ENCODE results near the gene ZNF280D. TPM values are rescaled to one million over a fixed set of nuclear protein-coding genes. Genes with fewer than 3 reads are reported as not detected.

ZNF280D gene
- total RNA-seq, 1 donor from 2014 or later: 25.1 TPM

GRCh38 chr15:56776839-56777238 lies 43.5 kb upstream of the ZNF280D start:
- Mint-ChIP-seq H3K27ac (no peak overlapping the region), H3K4me1 (peaks cover 5% of the 10 kb centered on the region)

GRCh38 chr15:56775641-56776040 lies 42.3 kb upstream of the ZNF280D start:
- no peak for TF ChIP-seq CTCF (IDR thresholded peaks at IDR 0.05; ENCODE audit: unreplicated experiment)
- no peaks in the 10 kb centered on the region for H3K36me3 Mint-ChIP-seq
- peaks cover 5% of the 10 kb centered on the region for H3K4me1 Mint-ChIP-seq

More at GRCh38 chr15:56776839-56777238, 43.5 kb upstream of the ZNF280D start:
- peaks cover 14% of the 10 kb centered on the region for H3K9me3 Mint-ChIP-seq
- DNase-seq (ENCODE audit: low spot score in 2 of 2, unreplicated experiment in 2 of 2): no peak
- TF ChIP-seq CTCF (IDR thresholded peaks at IDR 0.05; ENCODE audit: unreplicated experiment): no peak
- H3K4me3 Mint-ChIP-seq: no peak overlapping the region
- H3K27me3 Mint-ChIP-seq (ENCODE audit: low read depth): peaks cover 1% of the 10 kb centered on the region
- no peaks in the 10 kb centered on the region for H3K36me3 Mint-ChIP-seq

GRCh38 chr15:56774356-56774755 lies 41.0 kb upstream of the ZNF280D start:
- peaks cover 5% of the 10 kb centered on the region for H3K4me1 Mint-ChIP-seq
- no peak for TF ChIP-seq CTCF (IDR thresholded peaks at IDR 0.05; ENCODE audit: unreplicated experiment)
- H3K36me3 Mint-ChIP-seq: no peaks in the 10 kb centered on the region
- peaks cover 9% of the 10 kb centered on the region for H3K9me3 Mint-ChIP-seq
- no peak for DNase-seq (ENCODE audit: low spot score in 2 of 2, unreplicated experiment in 2 of 2)
- H3K27me3 Mint-ChIP-seq (ENCODE audit: low read depth): peaks cover 1% of the 10 kb centered on the region
- no peak overlapping the region for H3K4me3 Mint-ChIP-seq
- H3K27ac Mint-ChIP-seq: no peak overlapping the region

More at GRCh38 chr15:56775641-56776040, 42.3 kb upstream of the ZNF280D start:
- no peak for DNase-seq (ENCODE audit: low spot score in 2 of 2, unreplicated experiment in 2 of 2)
- Mint-ChIP-seq H3K27ac (no peak overlapping the region), H3K4me3 (no peak overlapping the region), H3K9me3 (peaks cover 12% of the 10 kb centered on the region), H3K27me3 (ENCODE audit: low read depth) (peaks cover 1% of the 10 kb centered on the region)

- H3K27ac Mint-ChIP-seq: no peak overlapping the region
Observed at GRCh38 chr15:56772868-56773639, 39.7 kb upstream of the ZNF280D start.

GRCh38 chr15:56770173-56770572 lies 36.9 kb upstream of the ZNF280D start:
- peaks cover 5% of the 10 kb centered on the region for H3K9me3 Mint-ChIP-seq
- H3K27ac Mint-ChIP-seq: no peak overlapping the region
- H3K36me3 Mint-ChIP-seq: no peaks in the 10 kb centered on the region
- TF ChIP-seq CTCF (IDR thresholded peaks at IDR 0.05; ENCODE audit: unreplicated experiment): no peak
- DNase-seq (ENCODE audit: low spot score in 2 of 2, unreplicated experiment in 2 of 2): no peak
- no peak overlapping the region for H3K4me3 Mint-ChIP-seq
- H3K27me3 Mint-ChIP-seq (ENCODE audit: low read depth): peaks cover 1% of the 10 kb centered on the region
- peaks cover 5% of the 10 kb centered on the region for H3K4me1 Mint-ChIP-seq

More at GRCh38 chr15:56772868-56773639, 39.7 kb upstream of the ZNF280D start:
- Mint-ChIP-seq H3K4me3 (no peak overlapping the region), H3K36me3 (no peaks in the 10 kb centered on the region), H3K9me3 (peaks cover 5% of the 10 kb centered on the region), H3K27me3 (ENCODE audit: low read depth) (peaks cover 1% of the 10 kb centered on the region), H3K4me1 (peaks cover 5% of the 10 kb centered on the region)
- TF ChIP-seq CTCF (IDR thresholded peaks at IDR 0.05; ENCODE audit: unreplicated experiment): no peak
- DNase-seq (ENCODE audit: low spot score in 2 of 2, unreplicated experiment in 2 of 2): no peak
